Naive B cell (primary cell): ENCODE data around the gene EDEM3. TPM values are rescaled to one million over a fixed set of nuclear protein-coding genes. Genes with fewer than 3 reads are reported as not detected.

ENCODE experiments used
- ATAC-seq, 2 donors: fragments of 150-1000 bp; cut with Tn5 transposase; 2 replicates each; pipeline ENCODE4 v1.10.0; 2021; ENCODE audit warnings: low read depth in 2 of 2, mild to moderate bottlenecking in 2 of 2, moderate library complexity in 2 of 2
- DNase-seq: peaks from one replicate; pipeline ENCODE4 v3.0.0; 2022
- H3K27ac Mint-ChIP-seq, 6 donors: one replicate each; pipeline ENCODE4 v1.8.0; 2020 to 2022; ENCODE audit warnings: mild to moderate bottlenecking in 6 of 6, mixed read lengths in 6 of 6, moderate library complexity in 5 of 6, inconsistent platforms in 2 of 6
- H3K27me3 Mint-ChIP-seq, 3 donors: one replicate each; pipeline ENCODE4 v1.8.0; 2021 to 2022; ENCODE audit warnings: mixed read lengths in 3 of 3, mild to moderate bottlenecking in 1 of 3
- H3K36me3 Mint-ChIP-seq, 2 donors: one replicate each; pipeline ENCODE4 v1.8.0; 2020 to 2022; ENCODE audit warnings: mixed read lengths in 2 of 2, inconsistent platforms in 1 of 2, mild to moderate bottlenecking in 1 of 2
- H3K4me1 Mint-ChIP-seq, 3 donors: one replicate each; pipeline ENCODE4 v1.8.0; 2020 to 2022; ENCODE audit warnings: mixed read lengths in 3 of 3, inconsistent platforms in 1 of 3, mild to moderate bottlenecking in 1 of 3, moderate library complexity in 1 of 3
- H3K4me3 Mint-ChIP-seq, 8 donors: one replicate each; pipeline ENCODE4 v1.8.0; 2020 to 2022; ENCODE audit warnings: mild to moderate bottlenecking in 8 of 8, mixed read lengths in 8 of 8, moderate library complexity in 8 of 8, inconsistent platforms in 2 of 8
- H3K9me3 Mint-ChIP-seq, 7 donors: one replicate each; pipeline ENCODE4 v1.8.0; 2020 to 2022; ENCODE audit warnings: mixed read lengths in 7 of 7, mild to moderate bottlenecking in 5 of 7, inconsistent platforms in 2 of 7, moderate library complexity in 1 of 7
- polyA plus RNA-seq, 6 donors: library from polyadenylated mRNA; unstranded; fragments of 300-500 nt; fragmentation: Illumina TruSeq; gene quantifications; one replicate each; pipeline ENCODE4 v1.2.3, GENCODE V29; 2021; ENCODE audit warnings: low read depth in 6 of 6

EDEM3 gene
- polyA plus RNA-seq, 6 donors from 2014 or later: 5.6 to 13.3 (median 11.0) TPM

DNA sequence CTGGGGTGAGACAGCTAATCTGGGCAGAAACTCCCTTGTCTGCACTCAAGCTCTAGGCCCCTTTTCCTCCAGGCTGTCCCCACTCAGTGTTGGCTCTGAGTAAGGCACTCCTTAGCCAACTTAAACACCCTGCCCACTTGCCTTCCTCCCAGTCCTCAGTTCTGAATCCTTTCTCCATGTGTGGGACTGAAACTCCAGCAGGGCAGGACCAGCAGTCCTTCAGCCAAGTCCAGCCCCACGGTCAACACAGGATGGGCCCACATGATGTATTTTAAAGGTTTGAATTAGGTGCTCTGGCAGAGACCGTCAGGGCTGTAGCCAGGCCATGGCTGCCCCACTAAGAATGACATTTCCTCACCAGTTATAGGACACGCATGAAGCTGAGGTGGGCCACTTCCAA lies 107.8 kb downstream of the EDEM3 start:
- peaks cover 8 to 29% (median 22%) of the 10 kb centered on the region in 3 donors for H3K27me3 Mint-ChIP-seq
- H3K4me3 Mint-ChIP-seq: no peak overlapping the region
- no peak overlapping the region for H3K27ac Mint-ChIP-seq
- DNase-seq (no peak), ATAC-seq (no peak)
- peaks cover 0 to 11% (median 8%) of the 10 kb centered on the region in 7 donors for H3K9me3 Mint-ChIP-seq
- H3K36me3 Mint-ChIP-seq: peaks cover 0 to 6% of the 10 kb centered on the region in 2 donors
- H3K4me1 Mint-ChIP-seq: no peaks in the 10 kb centered on the region

GRCh38 chr1:184646178-184646701 lies 108.4 kb downstream of the EDEM3 start:
- Mint-ChIP-seq H3K27me3 (peaks cover 12 to 29% (median 23%) of the 10 kb centered on the region in 3 donors), H3K4me3 (no peak overlapping the region), H3K4me1 (no peaks in the 10 kb centered on the region), H3K27ac (no peak overlapping the region), H3K36me3 (peaks cover 0 to 6% of the 10 kb centered on the region in 2 donors), H3K9me3 (peaks cover 0 to 11% (median 5%) of the 10 kb centered on the region in 7 donors)
- DNase-seq (no peak), ATAC-seq (no peak)

GRCh38 chr1:184644771-184645170 lies 109.9 kb downstream of the EDEM3 start:
- Mint-ChIP-seq H3K4me1 (no peaks in the 10 kb centered on the region), H3K27ac (no peak overlapping the region), H3K36me3 (peaks cover 0 to 6% of the 10 kb centered on the region in 2 donors), H3K9me3 (peaks cover 0 to 11% (median 4%) of the 10 kb centered on the region in 7 donors), H3K27me3 (peaks cover 12 to 29% (median 25%) of the 10 kb centered on the region in 3 donors), H3K4me3 (peak overlapping the region in 1 of 8 donors; percentile 56)
- no peak for DNase-seq
- ATAC-seq: no peak

GRCh38 chr1:184643661-184644060 lies 111.0 kb downstream of the EDEM3 start:
- no peak for DNase-seq
- Mint-ChIP-seq H3K27me3 (peaks cover 12 to 25% (median 21%) of the 10 kb centered on the region in 3 donors), H3K4me3 (no peak overlapping the region), H3K36me3 (no peaks in the 10 kb centered on the region), H3K4me1 (no peaks in the 10 kb centered on the region), H3K9me3 (peaks cover 0 to 3% (median 0%) of the 10 kb centered on the region in 7 donors), H3K27ac (no peak overlapping the region)
- ATAC-seq: no peak

GRCh38 chr1:184641894-184642293 lies 112.8 kb downstream of the EDEM3 start:
- no peak for ATAC-seq
- Mint-ChIP-seq H3K4me1 (no peaks in the 10 kb centered on the region), H3K27ac (no peak overlapping the region), H3K36me3 (no peaks in the 10 kb centered on the region), H3K9me3 (peaks cover 0 to 2% (median 0%) of the 10 kb centered on the region in 7 donors), H3K27me3 (peaks cover 12 to 25% (median 16%) of the 10 kb centered on the region in 3 donors), H3K4me3 (no peak overlapping the region)
- DNase-seq: no peak

DNA sequence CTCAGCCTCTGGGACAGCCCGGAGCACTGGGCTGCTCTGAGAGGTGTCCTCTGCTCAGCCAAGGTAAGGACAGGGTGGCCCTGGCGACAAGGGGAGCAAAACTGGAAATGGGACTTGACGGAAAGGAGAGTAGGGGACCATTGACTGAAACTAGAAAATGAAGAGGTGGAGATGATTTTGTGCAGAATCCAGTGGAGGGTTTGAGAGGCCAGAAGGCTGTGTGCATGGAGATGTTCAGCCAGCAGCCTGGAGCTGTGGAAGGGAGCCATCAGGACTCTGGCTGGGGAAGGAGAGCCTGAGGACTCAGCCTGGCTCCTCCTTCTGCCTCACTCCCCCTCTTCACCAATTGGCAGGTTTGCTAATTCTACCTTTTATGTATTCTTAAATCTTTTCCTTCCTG lies 114.2 kb downstream of the EDEM3 start:
- Mint-ChIP-seq H3K4me3 (no peak overlapping the region), H3K27me3 (peaks cover 8 to 26% (median 14%) of the 10 kb centered on the region in 3 donors), H3K4me1 (no peaks in the 10 kb centered on the region), H3K36me3 (no peaks in the 10 kb centered on the region), H3K9me3 (peaks cover 0 to 2% (median 0%) of the 10 kb centered on the region in 7 donors), H3K27ac (no peak overlapping the region)
- DNase-seq: no peak
- no peak for ATAC-seq

Other genes starting within 250 kb of the EDEM3 start
- 1 to 10 TPM in 1 of 6 donors, under 1 TPM in 4, not detected in 1; 0.13 to 1.3 (median 0.34) TPM for gene NIBAN1, start 219.7 kb upstream of the EDEM3 start, polyA plus RNA-seq